ENCODE measurements around the gene OMP.
"Not testable (repeated sequence)": the region's sequence is repeated elsewhere in the genome, so short reads cannot be mapped to it uniquely, and the experiment has no call there.

OMP gene

GRCh38 chr11:77088236-77089003 is 14.2 kb upstream of the OMP start:
- DNase-seq: no peak

- DNase-seq: no peak
Observed at GRCh38 chr11:77089004-77089545, 13.6 kb upstream of the OMP start.

DNA sequence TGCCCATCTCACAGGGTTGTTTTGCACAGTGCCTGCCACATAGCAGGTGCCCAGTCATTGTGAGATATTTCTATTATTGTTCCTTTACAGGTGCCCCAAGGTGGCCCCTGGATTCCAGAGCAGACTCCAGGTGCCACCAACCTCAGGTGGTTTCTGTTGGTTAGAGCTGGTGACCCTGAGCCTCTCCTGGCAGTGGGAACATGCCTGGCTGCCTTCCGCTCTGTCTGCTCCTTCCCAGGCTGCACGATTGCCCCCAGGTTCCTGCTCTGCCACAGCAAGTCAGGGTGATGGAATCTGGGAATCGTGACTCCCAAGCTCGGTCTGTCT is 12.6 kb upstream of the OMP start:
- DNase-seq: no peak

DNA sequence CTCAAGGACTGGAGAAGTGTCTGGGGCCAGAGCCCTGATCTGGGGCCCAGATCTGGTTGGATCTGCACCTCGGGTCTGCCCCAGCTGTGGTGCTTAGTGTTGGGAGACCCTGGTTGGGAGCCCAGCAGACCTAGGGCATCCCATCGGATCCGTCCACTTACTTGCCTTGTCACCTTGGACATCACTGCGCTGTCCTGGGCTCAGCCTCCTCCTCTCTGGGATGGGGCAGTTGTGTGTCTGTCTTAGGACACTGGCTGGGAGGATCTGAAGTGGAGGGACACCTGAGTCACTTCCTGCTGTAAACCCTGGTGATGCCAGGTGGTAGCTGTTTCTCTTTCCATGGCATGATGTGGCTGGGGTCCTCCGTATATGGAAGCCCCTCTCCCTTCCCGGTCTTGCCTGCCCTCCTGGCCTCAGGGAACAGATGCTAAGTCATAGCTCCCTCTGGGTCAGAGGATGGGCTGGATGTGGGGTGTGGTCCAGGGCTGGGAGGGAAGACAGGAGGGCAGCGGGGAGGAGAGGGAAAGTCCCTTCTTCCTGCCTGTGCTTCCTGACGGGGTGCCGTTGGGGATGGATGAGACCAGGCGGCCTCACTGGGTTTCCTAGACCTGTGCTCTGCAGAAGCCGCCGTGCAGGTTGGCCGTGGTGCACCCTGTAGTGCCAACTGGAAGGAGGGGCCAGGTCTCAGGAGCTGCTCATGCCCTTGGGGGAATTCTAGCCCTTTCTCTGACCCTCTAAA is 12.1 kb upstream of the OMP start:
- no peak for DNase-seq

DNA sequence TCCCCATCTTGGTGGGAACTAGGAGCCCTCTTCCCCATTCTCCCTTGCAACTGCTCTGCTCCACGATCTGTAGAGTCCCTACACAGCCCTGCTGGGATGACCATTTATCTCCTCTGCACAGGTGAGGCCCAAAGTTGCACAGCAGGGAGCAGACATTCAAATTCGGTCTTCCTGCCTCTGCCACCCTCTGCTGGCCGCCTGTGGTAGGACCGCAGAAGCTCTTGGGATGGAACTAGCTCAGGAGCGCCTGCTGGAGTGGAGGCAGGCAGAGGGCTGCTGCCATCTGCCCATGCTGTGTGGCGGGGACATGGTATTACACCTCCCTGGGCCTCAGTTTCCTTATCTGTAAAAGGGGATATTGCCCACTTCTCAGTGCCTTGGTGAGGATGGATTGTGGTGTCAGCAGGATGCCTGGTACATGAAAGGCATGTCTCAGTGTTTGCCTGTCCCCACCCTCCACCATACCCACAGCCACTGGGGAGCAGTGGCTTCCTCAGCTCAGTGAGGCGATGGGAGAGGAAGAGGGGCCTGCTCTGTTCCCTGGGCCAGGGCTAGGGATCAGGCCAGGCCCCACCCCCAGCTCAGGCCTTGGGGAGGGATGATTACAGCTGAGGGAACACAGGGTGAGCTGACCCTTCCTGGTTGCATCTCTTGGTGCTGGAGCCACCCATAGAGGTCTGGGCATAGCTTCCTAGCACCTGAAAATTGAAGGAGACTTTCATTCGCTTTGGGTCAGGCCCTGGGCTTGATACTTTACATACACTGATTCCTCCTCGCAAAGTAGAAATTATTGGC is 11.3 kb upstream of the OMP start:
- DNase-seq: peak; percentile 82

- DNase-seq: no peak
Observed at GRCh38 chr11:77092382-77092781, 10.3 kb upstream of the OMP start.

GRCh38 chr11:77093056-77093891 is 9.4 kb upstream of the OMP start:
- DNase-seq: no peak

- DNase-seq: no peak
Observed at GRCh38 chr11:77093987-77094840, 8.4 kb upstream of the OMP start.

- DNase-seq: no peak
Observed at GRCh38 chr11:77094841-77095365, 7.7 kb upstream of the OMP start.

DNA sequence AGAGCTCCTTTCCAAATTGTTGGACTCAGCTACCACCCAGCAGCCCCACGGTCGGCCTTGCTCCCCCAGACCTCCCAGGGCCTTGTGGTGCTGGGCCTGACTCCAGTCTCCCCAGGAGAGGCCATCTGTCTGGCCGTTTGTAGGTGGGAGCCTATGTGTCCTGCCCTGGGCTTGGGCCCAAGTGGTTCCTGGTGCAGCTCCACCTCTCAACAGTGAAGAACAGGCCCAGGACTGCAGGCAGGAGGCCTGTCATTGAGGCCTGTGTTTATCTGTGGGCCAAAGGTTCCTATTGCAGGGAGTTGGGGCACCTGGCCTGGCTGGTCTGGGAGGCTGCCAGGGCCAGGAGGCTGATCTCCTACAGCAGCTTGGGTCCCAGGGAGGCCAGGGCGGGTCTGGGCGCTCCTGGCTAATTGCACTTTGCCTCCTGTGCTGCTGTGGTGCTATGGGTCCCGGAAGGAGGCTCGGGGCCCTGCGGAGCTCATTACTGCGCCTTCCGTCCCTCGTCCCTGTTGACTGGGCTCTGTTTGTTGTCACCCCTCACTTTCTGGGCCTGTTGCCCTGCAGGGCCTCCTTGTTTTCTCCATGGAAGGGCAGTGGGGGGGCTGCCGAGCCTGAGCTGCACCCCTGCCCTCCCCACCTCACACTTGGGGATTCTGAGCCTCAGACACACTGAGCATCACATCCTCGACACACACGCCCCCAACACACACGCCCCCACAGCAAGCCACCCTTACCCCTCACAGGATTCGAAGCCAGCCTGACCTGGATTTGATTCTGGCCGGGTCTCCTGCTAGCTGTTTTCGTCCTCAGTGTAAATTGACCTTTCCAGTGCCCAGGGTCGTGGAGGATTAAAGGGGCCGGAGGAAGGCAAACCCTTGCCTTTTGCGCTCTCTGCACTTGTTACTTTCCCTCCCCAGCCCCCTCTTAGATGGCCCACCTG is 6.8 kb upstream of the OMP start:
- DNase-seq: no peak

GRCh38 chr11:77096591-77097019 is 6.0 kb upstream of the OMP start:
- no peak for DNase-seq

DNA sequence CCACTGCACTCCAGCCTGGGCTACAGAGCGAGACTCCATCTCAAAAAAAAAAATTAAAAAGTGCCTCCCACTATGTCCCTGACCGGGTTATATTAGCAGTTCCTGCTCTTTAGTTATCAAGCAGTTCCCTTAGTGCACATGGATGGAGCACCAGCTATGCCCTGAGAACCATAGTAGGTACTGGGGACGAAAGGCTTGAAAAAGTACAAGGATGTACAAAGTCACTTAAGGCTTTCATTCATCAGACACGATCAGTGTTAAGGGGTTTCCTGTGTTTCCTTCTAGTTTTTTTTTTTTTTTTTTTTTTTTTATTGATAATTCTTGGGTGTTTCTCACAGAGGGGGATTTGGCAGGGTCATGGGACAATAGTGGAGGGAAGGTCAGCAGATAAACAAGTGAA is 5.5 kb upstream of the OMP start:
- DNase-seq: not testable (repeated sequence)

GRCh38 chr11:77100166-77101042 is 2.2 kb upstream of the OMP start:
- no peak for DNase-seq

DNA sequence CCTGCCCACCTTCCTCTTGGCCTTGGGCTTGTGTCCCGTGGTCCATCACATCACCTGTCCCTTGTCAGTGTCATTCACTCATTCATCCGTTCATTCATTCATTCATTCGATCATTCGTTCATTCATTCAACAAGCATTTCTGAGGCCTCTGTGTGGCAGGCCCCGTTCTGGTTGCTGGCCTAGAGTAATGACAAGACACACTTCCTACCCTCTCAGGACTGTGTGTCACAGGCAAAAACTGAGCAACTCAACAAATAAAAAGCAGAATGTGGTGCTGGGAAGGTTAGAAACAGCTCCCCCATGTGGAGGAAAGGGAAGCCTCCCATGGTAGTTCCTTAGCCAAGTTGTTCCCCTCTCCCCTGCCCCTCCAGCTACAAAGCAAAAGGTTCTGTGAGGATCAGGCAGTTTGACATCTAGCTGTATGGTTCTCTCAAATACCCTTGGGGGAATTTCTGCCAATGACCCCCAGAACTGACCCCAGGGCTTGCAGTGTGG is 1.6 kb upstream of the OMP start:
- DNase-seq: peak; percentile 19

GRCh38 chr11:77103319-77103718 is 679 bp downstream of the OMP start:
- no peak for DNase-seq

DNA sequence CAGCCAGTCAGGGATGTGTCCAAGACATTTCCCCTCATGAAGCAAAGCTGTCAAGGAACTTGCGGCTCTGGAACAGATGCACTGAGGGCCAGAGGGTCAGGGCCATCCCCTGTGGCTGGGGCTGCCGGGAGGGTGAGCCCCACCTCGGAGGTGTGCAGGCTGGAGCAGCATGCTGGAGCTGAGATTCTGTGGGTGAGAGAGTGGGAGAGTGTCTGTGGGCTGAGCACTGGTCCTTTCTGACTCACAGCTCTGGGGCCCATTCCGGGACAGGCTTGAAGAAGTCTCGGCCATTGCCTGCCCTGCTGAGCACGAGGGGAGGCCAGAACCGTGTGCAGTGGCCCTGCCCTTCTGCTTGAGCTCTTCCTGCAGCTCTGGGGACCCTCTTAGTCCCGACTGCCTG is 2.1 kb downstream of the OMP start:
- no peak for DNase-seq

DNA sequence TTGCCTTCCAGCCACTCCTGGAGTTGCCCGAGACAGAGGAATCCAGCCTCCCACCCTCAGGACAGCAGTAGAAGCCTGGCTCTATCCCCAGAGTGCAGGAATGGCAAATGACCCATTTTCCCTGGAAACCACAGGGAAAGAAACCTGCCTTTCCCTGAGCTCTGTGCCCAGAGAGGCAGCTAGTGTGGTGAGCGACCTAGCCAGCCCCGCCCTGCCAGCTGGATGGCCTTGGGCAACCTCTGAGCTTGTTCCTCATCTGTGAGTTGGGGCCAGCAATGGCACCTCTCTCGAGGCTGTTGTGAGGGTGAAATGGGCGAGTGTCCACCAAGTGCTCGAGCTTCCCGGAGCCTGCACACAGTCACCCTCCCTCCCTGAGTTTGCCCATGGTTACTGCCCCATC is 3.7 kb downstream of the OMP start:
- no peak for DNase-seq

GRCh38 chr11:77106759-77107158 is 4.1 kb downstream of the OMP start:
- no peak for DNase-seq

GRCh38 chr11:77107950-77108349 is 5.3 kb downstream of the OMP start:
- DNase-seq: no peak

All from CD4-positive, alpha-beta T cell treated with Interleukin-10 for 1 hour (primary cell).